Neural cell (in vitro differentiated cells): ENCODE measurements around the gene LY6G6C. TPM values are rescaled to one million over a fixed set of nuclear protein-coding genes. Genes with fewer than 3 reads are reported as not detected.

Experiments
- H2AFZ ChIP-seq: fragments of 200-600, 300-800 bp; sonication (generic), shearing (Covaris generic); 2 replicates; pipeline ENCODE4 v1.6.0; 2014; ENCODE audit warnings: low read depth, mild to moderate bottlenecking, antibody characterized with exemption, low read length, moderate library complexity
- H3F3A ChIP-seq: fragments of 200-600 bp; shearing (Covaris generic); 2 replicates; pipeline ENCODE4 v1.6.1; 2016; ENCODE audit warnings: mild to moderate bottlenecking, moderate library complexity, mixed read lengths, antibody characterized with exemption, low read length; ENCODE audit not compliant: insufficient read depth, poor library complexity, severe bottlenecking
- H3K27ac ChIP-seq: fragments of 200-600, 300-800 bp; sonication (generic), shearing (Covaris generic); 2 replicates; pipeline ENCODE4 v1.5.1; 2014; ENCODE audit warnings: mild to moderate bottlenecking, low read length, moderate library complexity
- H3K27me3 ChIP-seq: fragments of 300-800, 200-600 bp; sonication (generic), shearing (Covaris generic); 2 replicates; pipeline ENCODE4 v1.6.0; 2014; ENCODE audit warnings: mild to moderate bottlenecking, low read depth, low read length, moderate library complexity; ENCODE audit not compliant: insufficient read depth
- H3K36me3 ChIP-seq: fragments of 300-800, 200-600 bp; sonication (generic), shearing (Covaris generic); 2 replicates; pipeline ENCODE4 v1.5.1; 2014; ENCODE audit warnings: mild to moderate bottlenecking, antibody characterized with exemption, low read length, moderate library complexity; ENCODE audit not compliant: insufficient read depth
- H3K4me2 ChIP-seq: fragments of 300-800, 200-600 bp; sonication (generic), shearing (Covaris generic); 2 replicates; pipeline ENCODE4 v1.6.0; 2014; ENCODE audit warnings: mild to moderate bottlenecking, low read length
- H3K4me3 ChIP-seq: fragments of 300-800, 200-600 bp; sonication (generic), shearing (Covaris generic); 2 replicates; pipeline ENCODE4 v1.5.1; 2014; ENCODE audit warnings: mild to moderate bottlenecking, low read length, moderate library complexity
- H3K79me2 ChIP-seq: fragments of 200-600 bp; shearing (Covaris generic); replicated peaks from 2 replicates; pipeline ENCODE4 v1.6.0; 2014; ENCODE audit warnings: mild to moderate bottlenecking, low read length, moderate library complexity; ENCODE audit not compliant: insufficient read depth
- H3K9ac ChIP-seq: fragments of 300-800, 200-600 bp; sonication (generic), shearing (Covaris generic); 2 replicates; pipeline ENCODE4 v1.6.1; 2016; ENCODE audit warnings: mild to moderate bottlenecking, low read length, mixed read lengths
- H3K9me2 ChIP-seq: fragments of 200-600 bp; shearing (Covaris generic); 2 replicates; pipeline ENCODE4 v1.6.1; 2016; ENCODE audit warnings: mild to moderate bottlenecking, low read length, mixed read lengths; ENCODE audit not compliant: insufficient read depth
- H3K9me3 ChIP-seq: fragments of 200-600, 300-800 bp; sonication (generic), shearing (Covaris generic); 2 replicates; pipeline ENCODE4 v1.6.1; 2016; ENCODE audit warnings: mild to moderate bottlenecking, mixed run types, low read length, moderate library complexity, mixed read lengths
- H4K20me1 ChIP-seq: fragments of 200-600 bp; shearing (Covaris generic); 2 replicates; pipeline ENCODE4 v1.6.1; 2016; ENCODE audit warnings: mild to moderate bottlenecking, mixed run types; ENCODE audit not compliant: insufficient read depth
- EP300 ChIP-seq: fragments of 450-650 bp; conservative IDR thresholded peaks from 2 replicates; pipeline ENCODE4 v1.6.1; 2014; ENCODE audit warnings: antibody characterized with exemption, mild to moderate bottlenecking, moderate library complexity; ENCODE audit not compliant: poor library complexity, severe bottlenecking
- EZH2 ChIP-seq: fragments of 200-600, 300-800 bp; shearing (Covaris generic), sonication (generic); IDR thresholded peaks from 2 replicates; pipeline ENCODE4 v1.6.1; 2014; ENCODE audit warnings: antibody characterized with exemption, low read length, borderline replicate concordance, mild to moderate bottlenecking; ENCODE audit not compliant: insufficient read depth, poor library complexity, severe bottlenecking
- MXI1 ChIP-seq: fragments of 450-650 bp; conservative IDR thresholded peaks from 2 replicates; pipeline ENCODE4 v1.6.1; 2014; ENCODE audit warnings: antibody characterized with exemption, mild to moderate bottlenecking; ENCODE audit not compliant: poor library complexity, severe bottlenecking
- POLR2AphosphoS5 ChIP-seq: IDR thresholded peaks from 2 replicates; pipeline ENCODE4 v1.6.1; 2012
- RAD21 ChIP-seq: fragments of 450-650 bp; conservative IDR thresholded peaks from 2 replicates; pipeline ENCODE4 v1.6.1; 2014; ENCODE audit warnings: antibody characterized with exemption, mild to moderate bottlenecking, moderate library complexity
- SMC3 ChIP-seq: fragments of 450-650 bp; conservative IDR thresholded peaks from 2 replicates; pipeline ENCODE4 v1.6.1; 2014; ENCODE audit warnings: antibody characterized with exemption, mild to moderate bottlenecking, moderate library complexity; ENCODE audit not compliant: poor library complexity
- TAF1 ChIP-seq: IDR thresholded peaks from 2 replicates; pipeline ENCODE4 v1.6.1; 2012; ENCODE audit warnings: low read depth
- polyA plus RNA-seq: library from polyadenylated mRNA; depleted of rRNA; stranded (reverse); fragments of >200 nt; gene quantifications from 2 replicates; pipeline ENCODE4 v1.2.3, GENCODE V29; 2014
- TF ChIP-seq, protein P1 (sequence below): fragments of 450-650 bp; IDR thresholded peaks from 2 replicates; pipeline ENCODE4 v1.5.1; 2014; ENCODE audit warnings: antibody characterized with exemption, mild to moderate bottlenecking, moderate library complexity; ENCODE audit not compliant: poor library complexity, severe bottlenecking
- TF ChIP-seq, protein P2 (sequence below): IDR thresholded peaks from 2 replicates; pipeline ENCODE4 v1.6.1; 2012; ENCODE audit warnings: borderline replicate concordance

LY6G6C gene
- polyA plus RNA-seq, 1 donor from 2014 or later: 0.88 TPM

DNA sequence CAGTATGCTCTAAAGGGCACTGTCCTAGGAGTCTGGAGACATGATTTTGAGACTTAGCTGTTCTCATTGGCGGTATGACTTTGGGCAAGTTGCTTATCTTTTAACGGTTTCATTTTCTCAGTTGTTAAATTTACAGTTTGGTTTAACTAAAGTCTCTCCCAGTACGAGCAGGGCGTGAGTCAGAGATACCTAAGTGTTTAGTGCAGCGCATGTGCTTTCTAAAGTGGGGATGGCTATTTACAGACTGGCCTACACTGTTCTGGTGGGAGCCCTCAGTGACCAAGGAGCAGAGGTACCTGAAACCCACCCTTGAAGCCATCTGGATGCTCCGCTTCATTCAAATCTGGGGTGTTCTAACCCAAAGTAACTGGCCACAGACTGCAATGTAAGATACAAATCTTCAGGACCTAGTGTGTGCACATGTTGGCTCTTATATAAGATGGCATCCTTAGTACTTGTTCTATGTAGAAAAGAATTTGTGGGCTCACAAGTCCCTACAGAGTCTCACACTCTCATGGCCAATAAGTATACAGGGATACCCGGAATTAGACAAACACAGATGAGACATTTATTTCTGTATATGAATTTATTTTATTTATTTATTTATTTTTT is 29.0 kb upstream of the LY6G6C start:
- H3K9me3 ChIP-seq: no peaks in the 10 kb centered on the region
- H3K9me2 ChIP-seq: no peaks in the 10 kb centered on the region
- no peaks in the 10 kb centered on the region for H3K79me2 ChIP-seq
- TF ChIP-seq MXI1 (no peak), RAD21 (no peak), TAF1 (no peak), SMC3 (no peak), POLR2AphosphoS5 (no peak), EP300 (no peak), EZH2 (no peak)
- TF ChIP-seq, protein P1, sequence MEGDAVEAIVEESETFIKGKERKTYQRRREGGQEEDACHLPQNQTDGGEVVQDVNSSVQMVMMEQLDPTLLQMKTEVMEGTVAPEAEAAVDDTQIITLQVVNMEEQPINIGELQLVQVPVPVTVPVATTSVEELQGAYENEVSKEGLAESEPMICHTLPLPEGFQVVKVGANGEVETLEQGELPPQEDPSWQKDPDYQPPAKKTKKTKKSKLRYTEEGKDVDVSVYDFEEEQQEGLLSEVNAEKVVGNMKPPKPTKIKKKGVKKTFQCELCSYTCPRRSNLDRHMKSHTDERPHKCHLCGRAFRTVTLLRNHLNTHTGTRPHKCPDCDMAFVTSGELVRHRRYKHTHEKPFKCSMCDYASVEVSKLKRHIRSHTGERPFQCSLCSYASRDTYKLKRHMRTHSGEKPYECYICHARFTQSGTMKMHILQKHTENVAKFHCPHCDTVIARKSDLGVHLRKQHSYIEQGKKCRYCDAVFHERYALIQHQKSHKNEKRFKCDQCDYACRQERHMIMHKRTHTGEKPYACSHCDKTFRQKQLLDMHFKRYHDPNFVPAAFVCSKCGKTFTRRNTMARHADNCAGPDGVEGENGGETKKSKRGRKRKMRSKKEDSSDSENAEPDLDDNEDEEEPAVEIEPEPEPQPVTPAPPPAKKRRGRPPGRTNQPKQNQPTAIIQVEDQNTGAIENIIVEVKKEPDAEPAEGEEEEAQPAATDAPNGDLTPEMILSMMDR: no peak
- TF ChIP-seq, protein P2, sequence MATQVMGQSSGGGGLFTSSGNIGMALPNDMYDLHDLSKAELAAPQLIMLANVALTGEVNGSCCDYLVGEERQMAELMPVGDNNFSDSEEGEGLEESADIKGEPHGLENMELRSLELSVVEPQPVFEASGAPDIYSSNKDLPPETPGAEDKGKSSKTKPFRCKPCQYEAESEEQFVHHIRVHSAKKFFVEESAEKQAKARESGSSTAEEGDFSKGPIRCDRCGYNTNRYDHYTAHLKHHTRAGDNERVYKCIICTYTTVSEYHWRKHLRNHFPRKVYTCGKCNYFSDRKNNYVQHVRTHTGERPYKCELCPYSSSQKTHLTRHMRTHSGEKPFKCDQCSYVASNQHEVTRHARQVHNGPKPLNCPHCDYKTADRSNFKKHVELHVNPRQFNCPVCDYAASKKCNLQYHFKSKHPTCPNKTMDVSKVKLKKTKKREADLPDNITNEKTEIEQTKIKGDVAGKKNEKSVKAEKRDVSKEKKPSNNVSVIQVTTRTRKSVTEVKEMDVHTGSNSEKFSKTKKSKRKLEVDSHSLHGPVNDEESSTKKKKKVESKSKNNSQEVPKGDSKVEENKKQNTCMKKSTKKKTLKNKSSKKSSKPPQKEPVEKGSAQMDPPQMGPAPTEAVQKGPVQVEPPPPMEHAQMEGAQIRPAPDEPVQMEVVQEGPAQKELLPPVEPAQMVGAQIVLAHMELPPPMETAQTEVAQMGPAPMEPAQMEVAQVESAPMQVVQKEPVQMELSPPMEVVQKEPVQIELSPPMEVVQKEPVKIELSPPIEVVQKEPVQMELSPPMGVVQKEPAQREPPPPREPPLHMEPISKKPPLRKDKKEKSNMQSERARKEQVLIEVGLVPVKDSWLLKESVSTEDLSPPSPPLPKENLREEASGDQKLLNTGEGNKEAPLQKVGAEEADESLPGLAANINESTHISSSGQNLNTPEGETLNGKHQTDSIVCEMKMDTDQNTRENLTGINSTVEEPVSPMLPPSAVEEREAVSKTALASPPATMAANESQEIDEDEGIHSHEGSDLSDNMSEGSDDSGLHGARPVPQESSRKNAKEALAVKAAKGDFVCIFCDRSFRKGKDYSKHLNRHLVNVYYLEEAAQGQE: no peak
- no peaks in the 10 kb centered on the region for H4K20me1 ChIP-seq
- H3K4me3 ChIP-seq: no peak overlapping the region
- no peaks in the 10 kb centered on the region for H3K27me3 ChIP-seq
- H3K27ac ChIP-seq: no peak overlapping the region
- no peak overlapping the region for H2AFZ ChIP-seq
- H3K4me2 ChIP-seq: no peak overlapping the region
- no peaks in the 10 kb centered on the region for H3F3A ChIP-seq
- H3K9ac ChIP-seq: no peak overlapping the region
- H3K36me3 ChIP-seq: no peaks in the 10 kb centered on the region

DNA sequence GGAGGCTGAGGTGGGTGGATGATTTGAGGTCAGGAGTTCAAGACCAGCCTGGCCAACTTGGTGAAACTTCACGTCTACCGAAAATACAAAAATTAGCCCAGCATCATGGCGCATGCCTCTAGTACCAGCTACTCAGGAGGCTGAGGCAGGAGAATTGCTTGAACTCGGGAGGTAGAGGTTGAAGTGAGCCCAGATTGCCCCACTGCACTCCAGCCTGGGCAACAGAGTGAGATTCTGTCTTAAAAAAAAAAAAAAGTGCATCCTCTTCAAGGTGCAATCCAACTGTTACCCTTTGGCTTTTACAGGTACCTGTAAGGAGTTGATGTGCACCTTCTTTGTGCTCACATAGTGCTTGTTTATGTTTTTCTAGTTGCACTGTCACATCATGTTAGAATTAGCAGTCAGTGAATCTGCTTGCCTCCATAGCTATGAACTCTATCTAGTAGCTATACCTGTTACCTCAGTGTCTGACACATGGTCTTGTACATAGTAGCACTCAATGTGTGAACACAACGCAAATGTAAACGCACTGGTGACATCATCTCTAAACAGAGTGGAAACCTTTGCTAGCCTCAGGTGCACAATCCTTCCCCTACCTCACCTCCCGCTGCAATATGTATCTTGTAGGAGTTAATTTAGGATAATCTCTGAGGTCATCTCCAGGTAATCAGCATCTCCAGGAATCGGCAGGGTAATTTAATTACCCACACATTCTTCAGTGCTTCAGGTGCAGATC is 27.9 kb upstream of the LY6G6C start:
- no peak overlapping the region for H2AFZ ChIP-seq
- no peak for TF ChIP-seq POLR2AphosphoS5
- TF ChIP-seq, protein P1: no peak
- TF ChIP-seq EZH2: no peak

More for the DNA sequence above, 27.9 kb upstream of the LY6G6C start:
- Histone ChIP-seq H3F3A (no peaks in the 10 kb centered on the region), H3K79me2 (no peaks in the 10 kb centered on the region), H3K9ac (no peak overlapping the region), H3K4me3 (no peak overlapping the region), H3K9me3 (no peaks in the 10 kb centered on the region), H3K27ac (no peak overlapping the region), H3K9me2 (no peaks in the 10 kb centered on the region), H3K27me3 (no peaks in the 10 kb centered on the region), H3K36me3 (no peaks in the 10 kb centered on the region), H3K4me2 (no peak overlapping the region), H4K20me1 (no peaks in the 10 kb centered on the region)
